HCT116 (cell line): Measurements from ENCODE around the gene SNX13. TPM values are rescaled to one million over a fixed set of nuclear protein-coding genes. Genes with fewer than 3 reads are reported as not detected.

Experiments used
- ATAC-seq: fragments of 200-7000 bp; cut with Tn5 transposase; 2 replicates; pipeline ENCODE4 v1.9.1; 2020; ENCODE audit warnings: mild to moderate bottlenecking, moderate library complexity
- BruUV-seq: library from RNA; stranded (reverse); fragments of 400-500 nt; replicated peaks from 2 replicates; lab custom pipeline; 2021; lab: Mats Ljungman, UMichigan
- CTCF ChIA-PET: fragments of 300-600 bp; sonication (Branson Sonifier 250); formaldehyde crosslinking; loops from one replicate; lab custom pipeline; 2021; ENCODE audit warnings: antibody characterized with exemption; lab: Charles Lee
- POLR2A ChIA-PET: fragments of 300-600, 350-600 bp; sonication (Branson Sonifier 250); formaldehyde crosslinking; loops from one replicate; lab custom pipeline; 2021; ENCODE audit warnings: antibody characterized with exemption; lab: Charles Lee
- RAD21 ChIA-PET, 2 experiments: fragments of 300-600 bp; sonication (Branson Sonifier 250); formaldehyde crosslinking; loops; one replicate each; lab custom pipeline; 2023; ENCODE audit warnings: low total read pairs in 2 of 2; ENCODE audit not compliant: uncharacterized antibody in 2 of 2, unreplicated experiment in 2 of 2, low non-redundant PET in 1 of 2; lab: Charles Lee
- DNase-seq: peaks from one replicate; pipeline ENCODE4 v3.0.0-alpha.2; 2010; ENCODE audit warnings: low read depth, low spot score
- H2AFZ ChIP-seq: fragments of 200-600 bp; shearing (Covaris generic), sonication (generic); 2 replicates; pipeline ENCODE4 v1.6.1; 2017; ENCODE audit warnings: low read depth, mixed run types, mixed read lengths, antibody characterized with exemption, low read length; ENCODE audit not compliant: poor library complexity, severe bottlenecking
- H3K27ac ChIP-seq: 2 replicates; pipeline ENCODE4 v1.5.1; 2012; ENCODE audit warnings: low read depth, low read length
- H3K27me3 ChIP-seq: fragments of 200-600 bp; sonication (generic); 2 replicates; pipeline ENCODE4 v1.6.1; 2016; ENCODE audit warnings: mixed run types, low read length, mixed read lengths; ENCODE audit not compliant: insufficient read depth
- H3K36me3 ChIP-seq, 2 experiments: fragments of 200-500 bp in 1 of 2; fragments of 200-600 bp in 1 of 2; sonication (Bioruptor generic) in 1 of 2; sonication (generic) in 1 of 2; 2 replicates each; pipeline versions ENCODE4 v1.5.1 to v1.6.1; 2014 to 2016; ENCODE audit warnings: low read length in 2 of 2, inconsistent platforms in 1 of 2, mixed read lengths in 1 of 2, mixed run types in 1 of 2; ENCODE audit not compliant: insufficient read depth in 2 of 2, control insufficient read depth in 1 of 2
- H3K4me1 ChIP-seq, 2 experiments: fragments of 200-600 bp in 1 of 2; sonication (generic) in 1 of 2; 2 replicates each; pipeline versions ENCODE4 v1.5.1 to v1.6.1; 2012 to 2017; ENCODE audit warnings: low read length in 2 of 2, inconsistent platforms in 1 of 2, mild to moderate bottlenecking in 1 of 2, mixed read lengths in 1 of 2, mixed run types in 1 of 2, moderate library complexity in 1 of 2; ENCODE audit not compliant: insufficient read depth in 2 of 2, control insufficient read depth in 1 of 2
- H3K4me2 ChIP-seq: fragments of 200-600 bp; sonication (generic); 2 replicates; pipeline ENCODE4 v1.6.1; 2017; ENCODE audit warnings: mixed run types, low read length, mixed read lengths
- H3K4me3 ChIP-seq, 2 experiments: fragments of 200-600 bp in 1 of 2; sonication (generic) in 1 of 2; replicated peaks in 1 of 2; 2 replicates each; pipeline ENCODE4 v1.5.1; 2011 to 2016; ENCODE audit warnings: low read length in 2 of 2, control low read depth in 1 of 2, low read depth in 1 of 2, mild to moderate bottlenecking in 1 of 2, mixed read lengths in 1 of 2, mixed run types in 1 of 2
- H3K79me2 ChIP-seq: fragments of 200-600 bp; sonication (generic); 2 replicates; pipeline ENCODE4 v1.6.1; 2017; ENCODE audit warnings: mild to moderate bottlenecking, mixed run types, low read length, moderate library complexity, mixed read lengths; ENCODE audit not compliant: insufficient read depth
- H3K9ac ChIP-seq: fragments of 200-600 bp; sonication (generic); 2 replicates; pipeline ENCODE4 v1.6.1; 2016; ENCODE audit warnings: low read length, mixed read lengths
- H3K9me2 ChIP-seq: fragments of 200-600 bp; sonication (generic), shearing (Covaris generic); 2 replicates; pipeline ENCODE4 v1.6.1; 2017; ENCODE audit warnings: mixed run types, mild to moderate bottlenecking, moderate library complexity; ENCODE audit not compliant: insufficient read depth
- H3K9me3 ChIP-seq, 2 experiments: fragments of 200-500 bp in 1 of 2; fragments of 200-600 bp in 1 of 2; sonication (Bioruptor generic) in 1 of 2; sonication (generic) in 1 of 2; 2 replicates each; pipeline ENCODE4 v1.6.1; 2014 to 2017; ENCODE audit warnings: low read length in 2 of 2, mixed read lengths in 2 of 2, inconsistent platforms in 1 of 2, low read depth in 1 of 2, mild to moderate bottlenecking in 1 of 2, mixed run types in 1 of 2, moderate library complexity in 1 of 2; ENCODE audit not compliant: control insufficient read depth in 1 of 2, insufficient read depth in 1 of 2
- H4K20me1 ChIP-seq: fragments of 200-600 bp; sonication (generic), shearing (Covaris generic); 2 replicates; pipeline ENCODE4 v1.6.1; 2017; ENCODE audit warnings: mixed run types, mild to moderate bottlenecking, moderate library complexity; ENCODE audit not compliant: insufficient read depth
- CBX3 ChIP-seq: IDR thresholded peaks from 2 replicates; pipeline ENCODE4 v1.6.1; 2012; ENCODE audit warnings: low read depth
- CEBPB ChIP-seq: IDR thresholded peaks from 2 replicates; pipeline ENCODE4 v1.6.1; 2012; ENCODE audit warnings: low read depth
- ELF1 ChIP-seq: IDR thresholded peaks from 2 replicates; pipeline ENCODE4 v1.6.1; 2012; ENCODE audit warnings: low read depth, borderline replicate concordance
- EZH2 ChIP-seq: fragments of 200-600 bp; sonication (generic); IDR thresholded peaks from 2 replicates; pipeline ENCODE4 v1.6.1; 2017; ENCODE audit warnings: antibody characterized with exemption, mixed run types
- EZH2phosphoT487 ChIP-seq: fragments of 200-600 bp; IDR thresholded peaks from 2 replicates; pipeline ENCODE4 v1.6.1; 2018; ENCODE audit warnings: antibody characterized with exemption, borderline replicate concordance
- FOSL1 ChIP-seq: IDR thresholded peaks from 2 replicates; pipeline ENCODE4 v1.6.1; 2012; ENCODE audit warnings: low read depth
- JUND ChIP-seq: IDR thresholded peaks from 2 replicates; pipeline ENCODE4 v1.6.1; 2012
- POLR2AphosphoS5 ChIP-seq: IDR thresholded peaks from 2 replicates; pipeline ENCODE4 v1.6.1; 2011; ENCODE audit warnings: mild to moderate bottlenecking, low read depth, low read length, moderate library complexity
- RAD21 ChIP-seq: IDR thresholded peaks from 2 replicates; pipeline ENCODE4 v1.6.1; 2012; ENCODE audit warnings: low read depth, mild to moderate bottlenecking
- SP1 ChIP-seq: IDR thresholded peaks from 2 replicates; pipeline ENCODE4 v1.6.1; 2012; ENCODE audit warnings: low read depth
- SRF ChIP-seq: IDR thresholded peaks from 2 replicates; pipeline ENCODE4 v1.6.1; 2012; ENCODE audit warnings: low read depth
- TCF7L2 ChIP-seq: IDR thresholded peaks from 2 replicates; pipeline ENCODE4 v1.7.0; 2011; ENCODE audit warnings: borderline replicate concordance, inconsistent platforms; ENCODE audit not compliant: insufficient read depth, insufficient read length; ENCODE audit errors: extremely low read depth
- ZFX ChIP-seq: fragments of 450-650 bp; IDR thresholded peaks from 2 replicates; pipeline ENCODE4 v1.6.1; 2017
- intact Hi-C: fragments of 100-400 bp; cut with micrococcal nuclease; formaldehyde crosslinking; loops from 2 replicates; pipeline ENCODE4 v1.10.0; 2022
- total RNA-seq: library from RNA; stranded (reverse); gene quantifications from one replicate; pipeline ENCODE4 v1.2.1, GENCODE V29; 2021; ENCODE audit not compliant: unreplicated experiment
- TF ChIP-seq, protein P1 (sequence below): IDR thresholded peaks from 2 replicates; pipeline ENCODE4 v1.6.1; 2012
- TF ChIP-seq, protein P2 (sequence below): IDR thresholded peaks from 2 replicates; pipeline ENCODE4 v1.6.1; 2012
- TF ChIP-seq, protein P3 (sequence below): IDR thresholded peaks from 2 replicates; pipeline ENCODE4 v1.6.1; 2011; ENCODE audit warnings: mild to moderate bottlenecking, low read length, moderate library complexity; ENCODE audit not compliant: insufficient replicate concordance; ENCODE audit errors: extremely low read depth
- TF ChIP-seq, protein P4 (sequence below), 3 experiments: fragments of 200-600 bp in 1 of 3; sonication (generic) in 1 of 3; IDR thresholded peaks in 2 of 3; conservative IDR thresholded peaks in 1 of 3; 2 replicates each; pipeline ENCODE4 v1.5.1; 2012 to 2017; ENCODE audit warnings: low read depth in 2 of 3, low read length in 2 of 3, antibody characterized with exemption in 1 of 3, borderline replicate concordance in 1 of 3, control low read depth in 1 of 3, mild to moderate bottlenecking in 1 of 3, mixed read lengths in 1 of 3, mixed run types in 1 of 3, moderate library complexity in 1 of 3; ENCODE audit not compliant: insufficient read depth in 1 of 3

SNX13 gene
- total RNA-seq, 1 experiment from 2014 or later = 33.4 TPM

DNA sequence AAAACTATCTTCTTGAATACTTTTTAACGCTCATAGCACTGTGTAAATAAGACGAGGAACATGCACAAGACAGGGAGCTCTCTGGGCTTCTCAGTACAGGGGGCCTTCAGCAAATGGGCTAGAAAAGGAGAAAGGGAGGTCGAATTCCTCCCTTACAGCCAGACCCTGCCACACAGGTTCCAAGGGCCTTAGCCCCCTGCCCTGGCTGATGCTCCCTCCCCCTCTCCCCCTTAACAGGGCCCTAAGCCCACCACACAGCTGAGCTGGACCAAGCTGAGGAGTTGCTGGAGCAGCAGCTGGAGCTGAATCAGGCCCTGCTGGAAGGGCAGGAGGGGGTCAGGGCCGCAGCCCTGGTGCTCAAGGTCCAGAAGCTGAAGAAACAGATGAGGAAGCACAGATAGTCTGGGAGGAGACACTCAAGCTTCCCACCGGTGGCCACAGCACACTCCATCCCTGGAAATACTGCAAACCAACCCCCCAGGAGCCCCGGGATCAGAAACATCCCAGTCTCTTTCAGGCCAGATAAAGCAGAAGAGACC, 153.9 kb downstream of the SNX13 start:
- CTCF ChIA-PET = no interaction called here
- DNase-seq (no peak), ATAC-seq (no peak)
- POLR2A ChIA-PET = no interaction called here
- intact Hi-C loops = no loop called here
- Histone ChIP-seq H4K20me1 (no peaks in the 10 kb centered on the region), H3K9ac (no peak overlapping the region), H3K27ac (no peak overlapping the region), H2AFZ (no peak overlapping the region), H3K9me2 (no peaks in the 10 kb centered on the region), H3K36me3 (no peaks in the 10 kb centered on the region), H3K27me3 (no peaks in the 10 kb centered on the region), H3K4me2 (no peak overlapping the region), H3K4me1 (peaks cover 2 to 4% of the 10 kb centered on the region in 2 experiments; a peak in 1 of 4 replicates), H3K4me3 (no peak overlapping the region), H3K79me2 (no peaks in the 10 kb centered on the region), H3K9me3 (no peaks in the 10 kb centered on the region)
- TF ChIP-seq JUND (no peak), FOSL1 (no peak), CEBPB (no peak), ELF1 (no peak), EZH2 (no peak)
- TF ChIP-seq, protein P1, sequence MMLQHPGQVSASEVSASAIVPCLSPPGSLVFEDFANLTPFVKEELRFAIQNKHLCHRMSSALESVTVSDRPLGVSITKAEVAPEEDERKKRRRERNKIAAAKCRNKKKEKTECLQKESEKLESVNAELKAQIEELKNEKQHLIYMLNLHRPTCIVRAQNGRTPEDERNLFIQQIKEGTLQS = no peak
- TF ChIP-seq, protein P2, sequence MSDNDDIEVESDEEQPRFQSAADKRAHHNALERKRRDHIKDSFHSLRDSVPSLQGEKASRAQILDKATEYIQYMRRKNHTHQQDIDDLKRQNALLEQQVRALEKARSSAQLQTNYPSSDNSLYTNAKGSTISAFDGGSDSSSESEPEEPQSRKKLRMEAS = no peak
- no TSS peak for BruUV-seq
- RAD21 ChIA-PET = no interaction called here

DNA sequence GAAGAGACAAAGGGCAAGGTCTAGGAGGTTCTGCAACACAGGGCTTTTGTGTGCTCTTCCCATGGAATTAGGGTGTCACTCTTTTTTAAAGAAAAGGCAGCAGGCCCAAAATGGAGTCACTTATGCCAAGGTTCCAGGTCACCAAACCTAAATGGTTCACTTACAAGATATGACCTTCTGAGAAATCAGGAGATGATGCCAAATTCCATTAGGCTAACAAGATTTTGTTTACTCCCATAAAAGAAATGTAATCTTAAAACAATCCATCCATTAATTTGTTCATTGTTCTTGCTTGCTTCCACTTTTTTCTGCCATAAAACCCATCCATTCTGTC, 158.1 kb downstream of the SNX13 start:
- TF ChIP-seq ZFX = no peak
- TF ChIP-seq, protein P2 = no peak
- no peak for TF ChIP-seq TCF7L2
- TF ChIP-seq, protein P3, sequence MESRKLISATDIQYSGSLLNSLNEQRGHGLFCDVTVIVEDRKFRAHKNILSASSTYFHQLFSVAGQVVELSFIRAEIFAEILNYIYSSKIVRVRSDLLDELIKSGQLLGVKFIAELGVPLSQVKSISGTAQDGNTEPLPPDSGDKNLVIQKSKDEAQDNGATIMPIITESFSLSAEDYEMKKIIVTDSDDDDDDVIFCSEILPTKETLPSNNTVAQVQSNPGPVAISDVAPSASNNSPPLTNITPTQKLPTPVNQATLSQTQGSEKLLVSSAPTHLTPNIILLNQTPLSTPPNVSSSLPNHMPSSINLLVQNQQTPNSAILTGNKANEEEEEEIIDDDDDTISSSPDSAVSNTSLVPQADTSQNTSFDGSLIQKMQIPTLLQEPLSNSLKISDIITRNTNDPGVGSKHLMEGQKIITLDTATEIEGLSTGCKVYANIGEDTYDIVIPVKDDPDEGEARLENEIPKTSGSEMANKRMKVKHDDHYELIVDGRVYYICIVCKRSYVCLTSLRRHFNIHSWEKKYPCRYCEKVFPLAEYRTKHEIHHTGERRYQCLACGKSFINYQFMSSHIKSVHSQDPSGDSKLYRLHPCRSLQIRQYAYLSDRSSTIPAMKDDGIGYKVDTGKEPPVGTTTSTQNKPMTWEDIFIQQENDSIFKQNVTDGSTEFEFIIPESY = no peak
- no peak for TF ChIP-seq CBX3
- no peak for TF ChIP-seq RAD21
- no peak for TF ChIP-seq POLR2AphosphoS5
- TF ChIP-seq CEBPB = no peak
- no peak for TF ChIP-seq EZH2phosphoT487
- TF ChIP-seq SP1 = no peak
- TF ChIP-seq, protein P4, sequence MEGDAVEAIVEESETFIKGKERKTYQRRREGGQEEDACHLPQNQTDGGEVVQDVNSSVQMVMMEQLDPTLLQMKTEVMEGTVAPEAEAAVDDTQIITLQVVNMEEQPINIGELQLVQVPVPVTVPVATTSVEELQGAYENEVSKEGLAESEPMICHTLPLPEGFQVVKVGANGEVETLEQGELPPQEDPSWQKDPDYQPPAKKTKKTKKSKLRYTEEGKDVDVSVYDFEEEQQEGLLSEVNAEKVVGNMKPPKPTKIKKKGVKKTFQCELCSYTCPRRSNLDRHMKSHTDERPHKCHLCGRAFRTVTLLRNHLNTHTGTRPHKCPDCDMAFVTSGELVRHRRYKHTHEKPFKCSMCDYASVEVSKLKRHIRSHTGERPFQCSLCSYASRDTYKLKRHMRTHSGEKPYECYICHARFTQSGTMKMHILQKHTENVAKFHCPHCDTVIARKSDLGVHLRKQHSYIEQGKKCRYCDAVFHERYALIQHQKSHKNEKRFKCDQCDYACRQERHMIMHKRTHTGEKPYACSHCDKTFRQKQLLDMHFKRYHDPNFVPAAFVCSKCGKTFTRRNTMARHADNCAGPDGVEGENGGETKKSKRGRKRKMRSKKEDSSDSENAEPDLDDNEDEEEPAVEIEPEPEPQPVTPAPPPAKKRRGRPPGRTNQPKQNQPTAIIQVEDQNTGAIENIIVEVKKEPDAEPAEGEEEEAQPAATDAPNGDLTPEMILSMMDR (IDR thresholded peaks at IDR 0.05 in 2 of 3, conservative IDR thresholded peaks at IDR 0.05 in 1 of 3; ENCODE audit: borderline replicate concordance in 1 of 3, insufficient read depth in 1 of 3, low read depth in 2 of 3, low read length in 2 of 3) = no peak
- no peak for TF ChIP-seq SRF
- no peak for TF ChIP-seq JUND
- TF ChIP-seq, protein P1 = no peak
- TF ChIP-seq, all 23 proteins: peak for 0
- Histone ChIP-seq H2AFZ (no peak overlapping the region), H3K4me1 (peaks cover 2 to 4% of the 10 kb centered on the region in 2 experiments; a peak in 1 of 4 replicates), H3K4me3 (no peak overlapping the region), H3K4me2 (no peak overlapping the region), H3K9me3 (no peaks in the 10 kb centered on the region), H3K27ac (no peak overlapping the region), H3K9me2 (no peaks in the 10 kb centered on the region), H3K36me3 (no peaks in the 10 kb centered on the region), H3K9ac (no peak overlapping the region), H3K27me3 (no peaks in the 10 kb centered on the region), H4K20me1 (0 out of 2 replicates have a peak, but pooled peaks cover 4% of the 10 kb centered on the region), H3K79me2 (no peaks in the 10 kb centered on the region)
- ChIA-PET RAD21 (no interaction called here), CTCF (no interaction called here), POLR2A (no interaction called here)
- intact Hi-C loops = no loop called here
- no TSS peak for BruUV-seq
- no peak for DNase-seq
- no peak for ATAC-seq
